ENCODE results near the gene RNF157.

RNF157 gene

GRCh38 chr17:76240461-76241203, at the start of gene RNF157:
Gene RNF157, minus strand, starts transcription at chr17:76240493. Its CDS starts 253 bp downstream, at chr17:76240240.
- Histone ChIP-seq H3K79me2 (ENCODE audit: control insufficient read depth, low read length) (no peaks in the 10 kb centered on the region), H3K27ac (ENCODE audit: low read depth, low read length) (no peak within 1 kb of the TSS), H3K36me3 (ENCODE audit: control insufficient read depth, low read length) (no peaks in the 10 kb centered on the region), H3K9me3 (ENCODE audit: control insufficient read depth, insufficient read depth, low read length) (no peaks in the 10 kb centered on the region), H3K4me1 (ENCODE audit: control insufficient read depth, low read length) (peaks cover 4% of the 10 kb centered on the region; the same call in 1 of the 2 replicates), H3K4me3 (ENCODE audit: low read length) (peak within 1 kb of the TSS; percentile 41; the same call in 1 of the 2 replicates), H3K9me2 (replicated peaks; ENCODE audit: control insufficient read depth, low read length) (no peaks in the 10 kb centered on the region), H3K27me3 (ENCODE audit: control insufficient read depth, low read length) (peaks cover 55% of the 10 kb centered on the region), H3F3A (ENCODE audit: control insufficient read depth, insufficient read depth) (no peaks in the 10 kb centered on the region), H3K4me2 (ENCODE audit: low read length) (peak within 1 kb of the TSS; percentile 51), H4K20me1 (ENCODE audit: control insufficient read depth, insufficient read depth, low read depth, low read length) (no peaks in the 10 kb centered on the region)
- TF ChIP-seq CTCF (IDR thresholded peaks at IDR 0.05; ENCODE audit: low read depth, low read length, poor library complexity, severe bottlenecking): no peak
- TF ChIP-seq EZH2phosphoT487 (IDR thresholded peaks at IDR 0.05; ENCODE audit: borderline replicate concordance, low read length): peak; percentile 94; the same call in 1 of the 2 replicates

- H3K9me2 ChIP-seq (replicated peaks; ENCODE audit: control insufficient read depth, low read length): no peaks in the 10 kb centered on the region
- H3K4me2 ChIP-seq (ENCODE audit: low read length): no peak overlapping the region
- no peaks in the 10 kb centered on the region for H3K27me3 ChIP-seq (ENCODE audit: control insufficient read depth, low read length)
- no peaks in the 10 kb centered on the region for H4K20me1 ChIP-seq (ENCODE audit: control insufficient read depth, insufficient read depth, low read depth, low read length)
- H3K79me2 ChIP-seq (ENCODE audit: control insufficient read depth, low read length): no peaks in the 10 kb centered on the region
- no peaks in the 10 kb centered on the region for H3K36me3 ChIP-seq (ENCODE audit: control insufficient read depth, low read length)
- H3K4me1 ChIP-seq (ENCODE audit: control insufficient read depth, low read length): no peaks in the 10 kb centered on the region
- no peaks in the 10 kb centered on the region for H3F3A ChIP-seq (ENCODE audit: control insufficient read depth, insufficient read depth)
- TF ChIP-seq CTCF (IDR thresholded peaks at IDR 0.05; ENCODE audit: low read depth, low read length, poor library complexity, severe bottlenecking): no peak
- TF ChIP-seq EZH2phosphoT487 (IDR thresholded peaks at IDR 0.05; ENCODE audit: borderline replicate concordance, low read length): no peak
- no peak overlapping the region for H3K4me3 ChIP-seq (ENCODE audit: low read length)
- H3K27ac ChIP-seq (ENCODE audit: low read depth, low read length): no peak overlapping the region
- H3K9me3 ChIP-seq (ENCODE audit: control insufficient read depth, insufficient read depth, low read length): no peaks in the 10 kb centered on the region
Measured at GRCh38 chr17:76281573-76282371, 41.5 kb upstream of the RNF157 start.

GRCh38 chr17:76280650-76281049, 40.4 kb upstream of the RNF157 start:
- H4K20me1 ChIP-seq (ENCODE audit: control insufficient read depth, insufficient read depth, low read depth, low read length): no peaks in the 10 kb centered on the region
- no peaks in the 10 kb centered on the region for H3K9me3 ChIP-seq (ENCODE audit: control insufficient read depth, insufficient read depth, low read length)
- H3K36me3 ChIP-seq (ENCODE audit: control insufficient read depth, low read length): no peaks in the 10 kb centered on the region
- TF ChIP-seq EZH2phosphoT487 (IDR thresholded peaks at IDR 0.05; ENCODE audit: borderline replicate concordance, low read length) (no peak), CTCF (IDR thresholded peaks at IDR 0.05; ENCODE audit: low read depth, low read length, poor library complexity, severe bottlenecking) (no peak)
- no peaks in the 10 kb centered on the region for H3K27me3 ChIP-seq (ENCODE audit: control insufficient read depth, low read length)
- H3K9me2 ChIP-seq (replicated peaks; ENCODE audit: control insufficient read depth, low read length): no peaks in the 10 kb centered on the region
- H3K79me2 ChIP-seq (ENCODE audit: control insufficient read depth, low read length): no peaks in the 10 kb centered on the region
- H3F3A ChIP-seq (ENCODE audit: control insufficient read depth, insufficient read depth): no peaks in the 10 kb centered on the region
- H3K4me2 ChIP-seq (ENCODE audit: low read length): no peak overlapping the region
- no peaks in the 10 kb centered on the region for H3K4me1 ChIP-seq (ENCODE audit: control insufficient read depth, low read length)
- H3K27ac ChIP-seq (ENCODE audit: low read depth, low read length): no peak overlapping the region
- no peak overlapping the region for H3K4me3 ChIP-seq (ENCODE audit: low read length)

Data from DOHH2 (cell line).